Erythroblast (primary cell): ENCODE measurements around the gene MXD1.

Experiments used
- GATA1 ChIP-seq: IDR thresholded peaks from 2 replicates; pipeline ENCODE4 v1.6.1; 2011; ENCODE audit warnings: low read depth, mild to moderate bottlenecking, control low read depth, low read length, moderate library complexity
- POLR2A ChIP-seq: IDR thresholded peaks from 2 replicates; pipeline ENCODE4 v1.6.1; 2011; ENCODE audit warnings: mild to moderate bottlenecking, low read length

DNA sequence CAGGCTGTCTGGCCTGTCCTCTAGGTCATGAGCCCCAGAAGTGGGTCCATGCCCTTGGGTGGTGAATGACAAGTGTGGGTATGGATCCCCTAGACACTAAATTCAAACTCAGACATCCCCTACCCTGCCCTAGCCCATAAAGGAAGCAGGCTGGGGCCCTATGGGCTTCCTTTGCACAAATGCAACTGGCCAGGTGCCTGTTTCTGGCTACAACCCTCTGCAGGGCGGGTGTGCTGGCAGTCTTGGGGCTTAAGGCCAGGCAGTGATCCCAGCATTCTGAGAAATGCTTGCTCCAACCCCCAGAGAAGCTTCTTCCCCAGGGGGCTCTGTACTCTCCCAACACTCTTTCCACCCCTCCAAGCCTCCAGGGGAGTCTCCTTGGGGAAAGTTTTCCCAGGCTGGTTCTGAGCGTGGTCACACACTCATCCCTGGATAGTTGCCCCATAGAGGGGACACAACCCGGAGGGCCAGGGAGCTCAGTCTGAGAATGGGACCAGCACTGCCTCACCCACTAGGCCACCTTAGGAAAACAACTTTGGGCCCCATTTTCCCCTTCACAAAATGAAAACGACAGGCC, 63.1 kb downstream of the MXD1 start:
- no peak for TF ChIP-seq POLR2A
- TF ChIP-seq GATA1: no peak
